ENCODE measurements around the gene SPOP. TPM values are rescaled to one million over a fixed set of nuclear protein-coding genes. Genes with fewer than 3 reads are reported as not detected.
"Not testable (repeated sequence)": the region's sequence is repeated elsewhere in the genome, so short reads cannot be mapped to it uniquely, and the experiment has no call there.

The SPOP gene
- total RNA-seq, 1 experiment from 2014 or later, result 79.9 TPM

DNA sequence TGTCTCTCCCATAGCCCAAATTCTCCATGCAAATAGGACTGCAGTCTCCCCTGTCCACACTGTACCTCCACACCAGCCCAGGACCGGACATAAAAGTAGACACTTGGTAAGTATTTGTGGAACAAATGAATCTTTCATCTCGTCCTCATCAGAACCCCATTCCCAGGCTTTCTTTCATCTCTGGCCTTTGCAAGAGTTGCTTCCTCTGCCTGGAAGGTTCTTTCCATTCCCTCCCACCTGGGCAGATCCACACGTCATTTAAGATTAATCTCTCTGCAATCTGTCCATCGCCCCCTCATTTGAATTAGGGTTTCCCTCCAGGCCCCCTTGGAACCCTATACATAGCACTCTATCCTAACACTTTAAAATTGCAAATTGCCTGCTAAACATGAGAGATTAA is 106.1 kb downstream of the SPOP start:
- no peak overlapping the region for H3K4me3 Mint-ChIP-seq (ENCODE audit: low read depth, unreplicated experiment)
- CTCF ChIA-PET, result interaction anchor here (0.7 to 2.8 kb wide), 6 partner anchors 30 to 425 kb away, joined by 3 to 26 read pairs (median 3); no protein-coding TSS in a partner anchor
- no peak overlapping the region for H3K27ac Mint-ChIP-seq (ENCODE audit: unreplicated experiment)
- DNase-seq, result no peak
- H3K27me3 Mint-ChIP-seq (ENCODE audit: unreplicated experiment), result peaks cover 73% of the 10 kb centered on the region
- intact Hi-C loops (cut with micrococcal nuclease; ENCODE audit: unreplicated experiment), result no loop called here
- no TSS peak for BruUV-seq (replicated peaks)
- H3K9me3 Mint-ChIP-seq (ENCODE audit: low read depth, unreplicated experiment), result no peaks in the 10 kb centered on the region
- peaks cover 18% of the 10 kb centered on the region for H3K36me3 Mint-ChIP-seq (ENCODE audit: insufficient read depth, unreplicated experiment)
- TF ChIP-seq, protein P1, sequence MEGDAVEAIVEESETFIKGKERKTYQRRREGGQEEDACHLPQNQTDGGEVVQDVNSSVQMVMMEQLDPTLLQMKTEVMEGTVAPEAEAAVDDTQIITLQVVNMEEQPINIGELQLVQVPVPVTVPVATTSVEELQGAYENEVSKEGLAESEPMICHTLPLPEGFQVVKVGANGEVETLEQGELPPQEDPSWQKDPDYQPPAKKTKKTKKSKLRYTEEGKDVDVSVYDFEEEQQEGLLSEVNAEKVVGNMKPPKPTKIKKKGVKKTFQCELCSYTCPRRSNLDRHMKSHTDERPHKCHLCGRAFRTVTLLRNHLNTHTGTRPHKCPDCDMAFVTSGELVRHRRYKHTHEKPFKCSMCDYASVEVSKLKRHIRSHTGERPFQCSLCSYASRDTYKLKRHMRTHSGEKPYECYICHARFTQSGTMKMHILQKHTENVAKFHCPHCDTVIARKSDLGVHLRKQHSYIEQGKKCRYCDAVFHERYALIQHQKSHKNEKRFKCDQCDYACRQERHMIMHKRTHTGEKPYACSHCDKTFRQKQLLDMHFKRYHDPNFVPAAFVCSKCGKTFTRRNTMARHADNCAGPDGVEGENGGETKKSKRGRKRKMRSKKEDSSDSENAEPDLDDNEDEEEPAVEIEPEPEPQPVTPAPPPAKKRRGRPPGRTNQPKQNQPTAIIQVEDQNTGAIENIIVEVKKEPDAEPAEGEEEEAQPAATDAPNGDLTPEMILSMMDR (IDR thresholded peaks at IDR 0.05; ENCODE audit: unreplicated experiment), result no peak
- peaks cover 14% of the 10 kb centered on the region for H3K4me1 Mint-ChIP-seq (ENCODE audit: low read depth, unreplicated experiment)

DNA sequence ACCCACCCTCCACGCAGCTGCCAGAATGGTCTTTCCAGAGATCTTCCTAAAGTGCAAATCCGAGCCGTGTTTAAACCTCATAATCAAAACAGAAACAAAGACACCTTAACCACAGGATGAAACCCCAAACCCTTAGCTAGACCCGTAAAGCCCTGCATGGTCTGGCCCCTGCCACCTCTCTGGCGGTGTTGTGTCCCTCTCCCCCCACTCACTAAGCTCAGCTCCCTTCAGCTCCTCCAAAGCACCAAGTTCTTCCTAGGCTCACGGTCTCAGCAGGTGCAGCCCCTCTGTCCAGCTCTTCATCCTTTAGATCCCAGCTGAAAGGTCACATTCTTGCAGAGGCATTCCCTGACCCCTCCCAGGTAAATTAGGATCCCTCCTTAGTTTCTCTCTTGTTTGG is 106.6 kb downstream of the SPOP start:
- H3K27ac Mint-ChIP-seq (ENCODE audit: unreplicated experiment), result no peak overlapping the region
- TF ChIP-seq, protein P1 (IDR thresholded peaks at IDR 0.05; ENCODE audit: unreplicated experiment), result no peak
- DNase-seq, result no peak
- no peaks in the 10 kb centered on the region for H3K9me3 Mint-ChIP-seq (ENCODE audit: low read depth, unreplicated experiment)
- no TSS peak for BruUV-seq (replicated peaks)
- CTCF ChIA-PET, result interaction anchor here (0.7 to 2.8 kb wide), 6 partner anchors 31 to 426 kb away, joined by 3 to 26 read pairs (median 3); no protein-coding TSS in a partner anchor
- H3K4me3 Mint-ChIP-seq (ENCODE audit: low read depth, unreplicated experiment), result no peak overlapping the region
- intact Hi-C loops (cut with micrococcal nuclease; ENCODE audit: unreplicated experiment), result no loop called here
- peaks cover 73% of the 10 kb centered on the region for H3K27me3 Mint-ChIP-seq (ENCODE audit: unreplicated experiment)
- peaks cover 18% of the 10 kb centered on the region for H3K36me3 Mint-ChIP-seq (ENCODE audit: insufficient read depth, unreplicated experiment)
- peaks cover 18% of the 10 kb centered on the region for H3K4me1 Mint-ChIP-seq (ENCODE audit: low read depth, unreplicated experiment)

DNA sequence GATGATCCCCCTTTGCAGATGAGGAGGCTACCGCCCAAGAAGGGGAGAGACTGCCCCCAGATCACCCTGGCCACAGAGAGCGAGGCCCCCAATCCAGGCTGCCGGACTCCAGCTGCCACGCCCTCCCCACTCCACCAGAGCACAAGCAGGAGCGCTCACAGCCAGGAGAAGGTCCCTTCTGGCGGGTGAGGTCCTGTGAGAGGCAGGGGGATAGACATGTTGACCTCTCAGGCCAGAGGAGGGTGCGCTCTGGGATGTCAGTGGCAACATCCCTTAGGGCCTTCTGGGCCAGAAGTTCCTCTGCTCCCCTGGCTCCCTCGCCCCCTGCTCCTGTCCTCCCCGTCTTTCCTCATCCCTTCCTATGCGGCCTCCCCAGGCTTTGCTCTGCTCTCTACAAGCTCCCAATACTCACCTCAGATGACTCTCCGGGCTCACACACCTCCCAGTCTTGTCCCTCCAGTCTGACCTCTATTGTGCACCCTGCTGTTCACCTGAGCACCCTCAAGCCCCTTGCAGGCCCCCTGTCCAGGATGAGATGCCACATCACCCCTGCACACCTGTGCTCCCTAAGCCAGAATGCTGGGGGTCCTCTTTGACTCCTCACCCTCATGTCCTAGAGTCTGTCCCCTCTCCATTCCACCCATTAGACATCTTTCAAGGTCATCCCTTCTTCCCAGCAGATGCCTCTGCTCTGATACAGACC is 107.2 kb downstream of the SPOP start:
- CTCF ChIA-PET, result interaction anchor here (0.5 to 2.8 kb wide), 17 partner anchors 13 to 427 kb away, joined by 3 to 26 read pairs (median 4); partner anchors contain the start of genes FAM117A and SLC35B1
- intact Hi-C loops (cut with micrococcal nuclease; ENCODE audit: unreplicated experiment), result no loop called here
- H3K27ac Mint-ChIP-seq (ENCODE audit: unreplicated experiment), result peak overlapping the region; percentile 18
- TF ChIP-seq, protein P1 (IDR thresholded peaks at IDR 0.05; ENCODE audit: unreplicated experiment), result no peak
- DNase-seq, result no peak
- H3K27me3 Mint-ChIP-seq (ENCODE audit: unreplicated experiment), result peaks cover 73% of the 10 kb centered on the region
- H3K36me3 Mint-ChIP-seq (ENCODE audit: insufficient read depth, unreplicated experiment), result peaks cover 18% of the 10 kb centered on the region
- peak overlapping the region; percentile 68 for H3K4me3 Mint-ChIP-seq (ENCODE audit: low read depth, unreplicated experiment)
- no TSS peak for BruUV-seq (replicated peaks)
- peaks cover 24% of the 10 kb centered on the region for H3K4me1 Mint-ChIP-seq (ENCODE audit: low read depth, unreplicated experiment)
- no peaks in the 10 kb centered on the region for H3K9me3 Mint-ChIP-seq (ENCODE audit: low read depth, unreplicated experiment)

DNA sequence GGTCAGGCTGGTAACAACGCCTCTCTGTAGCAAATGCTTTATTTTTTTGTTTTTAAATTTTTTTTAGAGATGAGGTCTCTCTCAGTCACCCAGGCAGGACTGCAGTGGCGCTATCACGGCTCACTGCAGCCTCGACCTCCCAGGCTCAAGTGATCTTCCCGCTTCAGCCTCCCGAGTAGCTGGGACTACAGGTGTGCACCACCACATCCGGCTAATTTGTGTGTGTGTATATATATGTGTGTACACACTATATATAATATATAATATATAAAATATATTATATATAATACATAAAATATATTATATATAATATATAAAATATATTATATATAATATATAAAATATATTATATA is 109.2 kb downstream of the SPOP start:
- not testable (repeated sequence) for DNase-seq; BruUV-seq (replicated peaks); H3K9me3 Mint-ChIP-seq (ENCODE audit: low read depth, unreplicated experiment); H3K27ac Mint-ChIP-seq (ENCODE audit: unreplicated experiment)
- Mint-ChIP-seq H3K36me3 (ENCODE audit: insufficient read depth, unreplicated experiment) (peaks cover 18% of the 10 kb centered on the region), H3K27me3 (ENCODE audit: unreplicated experiment) (peaks cover 64% of the 10 kb centered on the region), H3K4me1 (ENCODE audit: low read depth, unreplicated experiment) (peaks cover 20% of the 10 kb centered on the region), H3K4me3 (ENCODE audit: low read depth, unreplicated experiment) (peak overlapping the region; percentile 68)
- intact Hi-C loops (cut with micrococcal nuclease; ENCODE audit: unreplicated experiment), result loop anchor here (1.0 to 5.0 kb wide), 4 partner anchors 127 to 429 kb away; partner anchors contain the start of gene DLX3
- CTCF ChIA-PET, result interaction anchor here (2.1 kb wide), 1 partner anchor 283 kb away, joined by 6 read pairs; no protein-coding TSS in a partner anchor
